GM12875 (cell line): ENCODE results near the gene SLC25A26.

Source experiments
- H3K4me3 ChIP-seq: one replicate; pipeline ENCODE4 v1.5.1; 2011; ENCODE audit warnings: low read depth, low read length, control low read depth
- TF ChIP-seq, protein P1 (sequence below): IDR thresholded peaks from 2 replicates; pipeline ENCODE4 v1.5.1; 2011; ENCODE audit warnings: low read depth, mild to moderate bottlenecking, control low read depth, inconsistent platforms, low read length, moderate library complexity, borderline replicate concordance; ENCODE audit not compliant: insufficient read depth

The SLC25A26 gene

DNA sequence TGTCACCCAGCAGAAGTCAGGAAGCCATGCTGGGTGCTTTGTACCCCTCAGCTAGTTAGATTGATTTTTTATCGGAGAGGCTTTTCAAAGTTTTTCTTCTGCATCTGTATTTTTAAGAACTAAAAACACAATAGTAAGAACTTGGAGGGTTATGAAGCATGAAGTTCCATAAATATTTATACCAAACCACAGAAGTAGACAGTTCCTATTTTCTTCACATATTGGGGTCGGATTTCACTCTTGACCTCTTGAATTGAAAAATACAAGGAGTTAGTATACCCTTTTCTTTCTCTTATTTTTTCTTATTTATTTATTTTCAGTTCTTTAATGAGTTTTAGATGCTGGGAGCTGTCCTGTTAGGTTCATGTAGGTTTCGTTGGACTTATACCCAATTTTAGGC lies 35.1 kb downstream of the SLC25A26 start:
- no peak overlapping the region for H3K4me3 ChIP-seq
- TF ChIP-seq, protein P1, sequence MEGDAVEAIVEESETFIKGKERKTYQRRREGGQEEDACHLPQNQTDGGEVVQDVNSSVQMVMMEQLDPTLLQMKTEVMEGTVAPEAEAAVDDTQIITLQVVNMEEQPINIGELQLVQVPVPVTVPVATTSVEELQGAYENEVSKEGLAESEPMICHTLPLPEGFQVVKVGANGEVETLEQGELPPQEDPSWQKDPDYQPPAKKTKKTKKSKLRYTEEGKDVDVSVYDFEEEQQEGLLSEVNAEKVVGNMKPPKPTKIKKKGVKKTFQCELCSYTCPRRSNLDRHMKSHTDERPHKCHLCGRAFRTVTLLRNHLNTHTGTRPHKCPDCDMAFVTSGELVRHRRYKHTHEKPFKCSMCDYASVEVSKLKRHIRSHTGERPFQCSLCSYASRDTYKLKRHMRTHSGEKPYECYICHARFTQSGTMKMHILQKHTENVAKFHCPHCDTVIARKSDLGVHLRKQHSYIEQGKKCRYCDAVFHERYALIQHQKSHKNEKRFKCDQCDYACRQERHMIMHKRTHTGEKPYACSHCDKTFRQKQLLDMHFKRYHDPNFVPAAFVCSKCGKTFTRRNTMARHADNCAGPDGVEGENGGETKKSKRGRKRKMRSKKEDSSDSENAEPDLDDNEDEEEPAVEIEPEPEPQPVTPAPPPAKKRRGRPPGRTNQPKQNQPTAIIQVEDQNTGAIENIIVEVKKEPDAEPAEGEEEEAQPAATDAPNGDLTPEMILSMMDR: no peak

GRCh38 chr3:66256806-66257205 lies 36.0 kb downstream of the SLC25A26 start:
- TF ChIP-seq, protein P1: no peak
- no peak overlapping the region for H3K4me3 ChIP-seq

DNA sequence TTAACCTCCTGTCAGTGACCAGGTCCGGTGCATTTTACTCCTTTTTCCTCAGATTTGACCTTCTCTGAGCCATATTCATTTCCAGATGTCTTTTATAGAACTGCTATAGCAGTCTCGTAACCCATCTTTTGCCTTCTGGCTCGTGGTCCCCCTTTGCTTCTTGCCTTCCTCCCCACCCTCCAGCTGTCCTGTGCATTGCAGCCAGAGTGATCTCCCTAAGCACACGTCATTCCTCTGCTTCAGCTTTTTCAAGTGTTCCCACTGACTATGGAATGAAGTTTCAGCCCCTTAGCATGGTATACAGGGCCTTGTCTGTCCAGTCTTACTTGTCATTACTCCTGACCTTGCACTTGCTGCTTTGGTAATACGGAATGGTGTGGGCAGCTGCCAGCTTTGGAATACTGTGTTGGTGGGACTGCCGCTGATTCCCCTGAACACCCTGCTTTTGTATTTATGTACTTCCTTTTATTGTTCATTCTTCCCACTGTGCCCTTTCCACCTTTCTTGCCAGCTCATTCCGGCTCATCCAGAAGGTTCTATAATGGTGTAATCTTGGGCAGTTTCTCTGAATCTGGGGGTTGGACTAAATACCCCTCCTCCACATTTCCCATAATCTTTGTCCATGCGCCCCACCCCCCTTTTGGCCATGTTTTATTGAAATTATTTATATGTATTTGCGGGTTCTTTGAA lies 38.9 kb downstream of the SLC25A26 start:
- TF ChIP-seq, protein P1: no peak

GRCh38 chr3:66260431-66260830 lies 39.6 kb downstream of the SLC25A26 start:
- H3K4me3 ChIP-seq: no peak overlapping the region
- TF ChIP-seq, protein P1: no peak

More for the DNA sequence above, 38.9 kb downstream of the SLC25A26 start:
- H3K4me3 ChIP-seq: no peak overlapping the region

- TF ChIP-seq, protein P1: no peak
- H3K4me3 ChIP-seq: no peak overlapping the region
Observed at GRCh38 chr3:66261355-66261754, 40.6 kb downstream of the SLC25A26 start.

DNA sequence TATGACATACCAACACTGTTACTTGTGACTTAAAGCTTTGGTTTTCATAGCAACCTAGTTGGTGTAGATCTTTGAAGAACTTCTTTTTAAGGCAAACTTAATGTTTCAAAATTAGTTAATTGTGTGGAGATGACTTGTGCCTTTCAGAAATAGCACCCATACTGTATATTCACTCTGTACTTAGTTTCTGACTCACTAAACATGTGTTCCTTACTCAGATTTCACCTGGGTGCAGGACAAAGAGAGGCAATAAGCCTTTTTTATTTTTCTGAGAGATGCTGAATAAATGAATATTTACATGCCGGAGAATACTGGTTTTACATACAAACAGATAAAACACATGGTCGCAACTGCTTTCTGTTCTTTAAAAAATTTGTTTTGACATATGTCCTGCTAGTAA lies 44.8 kb downstream of the SLC25A26 start:
- no peak overlapping the region for H3K4me3 ChIP-seq

DNA sequence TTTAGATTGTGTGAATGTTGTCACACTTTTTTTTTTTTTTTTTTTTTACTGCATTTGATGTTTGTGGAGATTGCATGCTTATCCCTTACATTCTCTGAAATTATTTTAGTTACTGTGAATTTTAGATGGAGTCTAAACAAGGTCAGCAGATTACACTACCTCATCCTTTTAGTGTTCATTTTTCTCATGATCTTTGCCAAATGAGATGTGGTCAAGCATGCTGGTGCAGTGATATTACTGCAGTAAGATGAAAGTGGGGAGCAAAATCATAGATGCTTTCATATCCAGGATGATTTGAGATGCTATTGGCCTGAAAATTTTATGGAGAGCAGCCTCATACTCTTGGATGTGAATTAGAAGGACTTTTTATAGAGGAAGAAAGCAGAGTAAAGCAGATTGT lies 45.8 kb downstream of the SLC25A26 start:
- H3K4me3 ChIP-seq: no peak overlapping the region
- TF ChIP-seq, protein P1: no peak

More for the DNA sequence above, 44.8 kb downstream of the SLC25A26 start:
- TF ChIP-seq, protein P1: no peak
